RWPE1 (cell line): Measurements from ENCODE around the gene RBM6.

Experiments used
- CTCF ChIA-PET: fragments of 350-600 bp; sonication (Branson Sonifier 250); formaldehyde crosslinking; extraction: SDS; loops from one replicate; lab custom pipeline; 2021; lab: Yijun Ruan, JAX
- POLR2A ChIA-PET: fragments of 400-600 bp; formaldehyde crosslinking; extraction: SDS; loops from one replicate; lab custom pipeline; 2020; ENCODE audit warnings: antibody characterized with exemption; ENCODE audit not compliant: low non-redundant PET; lab: Yijun Ruan, JAX
- DNase-seq: peaks from one replicate; pipeline ENCODE4 v3.0.0; 2012; ENCODE audit warnings: low spot score
- H3K27ac ChIP-seq: fragments of 450-650 bp; 2 replicates; pipeline ENCODE4 v1.5.1; 2017
- CTCF ChIP-seq: fragments of 450-650 bp; conservative IDR thresholded peaks from 2 replicates; pipeline ENCODE4 v1.5.1; 2017; ENCODE audit warnings: low read depth, mild to moderate bottlenecking

Gene RBM6

GRCh38 chr3:50088725-50089608 is 149.0 kb downstream of the RBM6 start, which contains the start of gene RBM5:
RBM5 (plus strand) TSS chr3:50088919; CDS start chr3:50090435, 1,516 bp downstream.
- TF ChIP-seq CTCF: no peak
- peak; percentile 93 for DNase-seq
- CTCF ChIA-PET: interaction anchor here (0.6 kb wide), 1 partner anchor 11 kb away, joined by 5 read pairs; no protein-coding TSS in a partner anchor
- POLR2A ChIA-PET: interaction anchor here (0.5 to 1.2 kb wide), 2 partner anchors 18 to 159 kb away, joined by 3 read pairs; partner anchors contain the start of gene MON1A
- H3K27ac ChIP-seq: peak within 1 kb of the TSS; percentile 87

GRCh38 chr3:50089609-50089945 is 149.6 kb downstream of the RBM6 start:
- peak overlapping the region; percentile 87 for H3K27ac ChIP-seq
- POLR2A ChIA-PET: interaction anchor here (1.2 kb wide), 1 partner anchor 160 kb away, joined by 3 read pairs; the partner anchor contains the start of gene MON1A
- TF ChIP-seq CTCF: no peak
- peak; percentile 22 for DNase-seq
- CTCF ChIA-PET: no interaction called here

GRCh38 chr3:50090984-50091383 is 151.0 kb downstream of the RBM6 start:
- no peak for TF ChIP-seq CTCF
- CTCF ChIA-PET: interaction anchor here (0.5 kb wide), 1 partner anchor 9 kb away, joined by 4 read pairs; no protein-coding TSS in a partner anchor
- H3K27ac ChIP-seq: no peak overlapping the region
- DNase-seq: no peak
- POLR2A ChIA-PET: no interaction called here

GRCh38 chr3:50095352-50095998 is 155.5 kb downstream of the RBM6 start:
- ChIA-PET CTCF (no interaction called here), POLR2A (no interaction called here)
- no peak for DNase-seq
- H3K27ac ChIP-seq: no peak overlapping the region
- TF ChIP-seq CTCF: no peak

- H3K27ac ChIP-seq: no peak overlapping the region
- DNase-seq: no peak
- ChIA-PET CTCF (interaction anchor here (0.6 kb wide), 2 partner anchors 8 to 121 kb away, joined by 5 to 6 read pairs; no protein-coding TSS in a partner anchor), POLR2A (no interaction called here)
- TF ChIP-seq CTCF: no peak
These were observed 160.4 kb downstream of the RBM6 start for GRCh38 chr3:50100386-50100785.
